Right hindlimb (tissue), 1 donor: ENCODE results near the gene NVL.
"Not testable (repeated sequence)": the region's sequence is repeated elsewhere in the genome, so short reads cannot be mapped to it uniquely, and the experiment has no call there.

ENCODE experiments used
- DNase-seq: peaks from one replicate; pipeline ENCODE4 v3.0.0-alpha.2; 2018

Gene NVL

DNA sequence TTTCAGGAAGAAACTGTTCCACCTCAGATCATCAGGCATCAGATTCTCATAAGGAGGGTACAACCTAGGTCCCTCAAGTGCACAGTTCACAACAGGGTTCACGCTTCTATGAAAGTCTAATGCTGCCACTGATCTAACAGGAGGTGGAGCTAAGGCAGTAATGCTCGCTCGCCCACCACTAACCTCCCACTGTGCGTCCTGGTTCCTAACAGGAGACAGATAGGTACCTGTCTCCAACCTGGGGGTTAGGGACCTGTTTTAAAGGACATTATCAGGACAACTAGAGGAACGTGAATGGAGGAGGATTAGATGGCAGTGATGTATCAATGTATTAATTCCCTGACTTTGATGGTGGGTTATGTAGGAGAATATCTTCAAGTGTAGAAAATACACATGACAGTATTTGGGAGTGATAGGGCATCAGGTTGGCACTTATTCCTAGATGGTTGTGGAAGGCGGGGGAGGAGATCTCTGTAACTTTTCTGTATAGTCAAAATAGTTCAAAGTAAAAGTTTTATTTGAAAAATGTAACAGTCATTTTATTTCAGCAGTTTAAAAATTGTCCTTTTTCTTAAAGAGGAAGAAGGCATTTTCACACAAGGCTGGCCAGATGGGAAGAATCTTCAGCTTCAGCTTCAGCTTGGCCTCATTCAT, 103.0 kb downstream of the NVL start:
- DNase-seq, result no peak

DNA sequence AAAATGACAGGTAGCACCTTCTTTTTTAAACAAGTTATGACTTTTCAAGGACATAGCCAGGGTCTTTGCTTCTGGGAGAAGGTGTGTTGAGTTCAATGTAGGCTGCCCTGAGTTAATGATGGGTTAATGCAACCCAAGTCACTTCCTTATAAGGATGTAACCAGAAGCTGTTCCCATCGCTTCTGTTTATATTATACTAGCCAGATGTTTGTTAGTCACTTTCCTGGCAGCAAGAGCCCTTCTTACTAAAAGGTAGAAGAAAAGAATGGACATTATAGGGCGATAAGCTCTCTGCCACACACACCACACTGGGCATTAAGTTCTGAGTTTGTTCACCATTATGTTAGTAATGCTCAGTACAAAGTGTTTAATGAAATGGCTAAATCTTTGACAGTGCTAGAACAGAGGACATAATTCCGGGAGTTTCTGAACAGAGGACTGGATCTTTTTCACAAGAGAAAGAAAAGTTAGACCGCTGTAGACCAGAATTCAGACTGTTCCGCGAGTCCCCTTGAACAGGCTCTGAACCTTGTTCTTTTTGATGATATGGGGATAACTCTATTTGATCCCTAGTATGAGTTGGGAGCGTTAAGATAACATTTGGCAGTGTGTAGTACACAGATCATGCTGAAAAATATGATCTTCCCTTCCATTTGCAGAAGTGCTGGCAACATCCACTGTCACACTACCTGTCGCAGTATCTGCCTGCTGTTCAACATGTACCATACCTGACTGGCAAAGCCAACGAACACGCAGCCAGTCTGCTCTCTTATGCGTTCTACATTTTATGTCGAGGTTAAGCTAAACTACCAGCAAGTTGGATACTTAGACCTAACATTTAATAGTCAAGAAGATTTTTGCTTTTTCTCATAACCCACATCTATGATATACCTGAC, 105.9 kb downstream of the NVL start:
- DNase-seq, result no peak

GRCh38 chr1:224219612-224220059, 110.3 kb downstream of the NVL start:
- DNase-seq, result no peak

DNA sequence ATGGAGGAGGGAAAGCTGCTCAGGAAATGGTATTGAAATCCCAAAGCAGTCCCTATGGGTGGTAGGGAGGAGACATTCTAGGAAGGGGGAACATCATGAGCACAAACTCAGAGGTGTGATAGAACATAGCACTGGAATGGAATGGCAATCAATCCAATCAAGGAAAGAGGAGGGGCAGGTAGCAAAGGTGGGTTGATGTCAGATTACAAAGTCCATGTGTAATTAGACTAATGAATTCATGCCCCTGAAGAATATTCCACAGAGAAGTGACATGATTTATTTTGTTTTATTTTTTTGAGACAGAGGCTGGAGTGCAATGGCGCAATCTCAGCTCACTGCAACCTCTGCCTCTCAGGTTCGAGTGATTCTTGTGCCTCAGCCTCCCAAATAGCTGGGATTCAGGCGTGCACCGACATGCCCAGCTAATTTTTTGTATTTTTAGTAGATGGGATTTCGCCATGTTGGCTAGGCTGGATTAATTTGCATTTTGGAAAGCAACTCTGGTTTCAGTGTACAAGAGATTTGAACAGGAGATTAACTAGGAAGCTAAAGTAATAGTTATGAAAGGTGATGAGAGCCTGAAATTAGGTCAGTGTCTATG, 110.9 kb downstream of the NVL start:
- no peak for DNase-seq

DNA sequence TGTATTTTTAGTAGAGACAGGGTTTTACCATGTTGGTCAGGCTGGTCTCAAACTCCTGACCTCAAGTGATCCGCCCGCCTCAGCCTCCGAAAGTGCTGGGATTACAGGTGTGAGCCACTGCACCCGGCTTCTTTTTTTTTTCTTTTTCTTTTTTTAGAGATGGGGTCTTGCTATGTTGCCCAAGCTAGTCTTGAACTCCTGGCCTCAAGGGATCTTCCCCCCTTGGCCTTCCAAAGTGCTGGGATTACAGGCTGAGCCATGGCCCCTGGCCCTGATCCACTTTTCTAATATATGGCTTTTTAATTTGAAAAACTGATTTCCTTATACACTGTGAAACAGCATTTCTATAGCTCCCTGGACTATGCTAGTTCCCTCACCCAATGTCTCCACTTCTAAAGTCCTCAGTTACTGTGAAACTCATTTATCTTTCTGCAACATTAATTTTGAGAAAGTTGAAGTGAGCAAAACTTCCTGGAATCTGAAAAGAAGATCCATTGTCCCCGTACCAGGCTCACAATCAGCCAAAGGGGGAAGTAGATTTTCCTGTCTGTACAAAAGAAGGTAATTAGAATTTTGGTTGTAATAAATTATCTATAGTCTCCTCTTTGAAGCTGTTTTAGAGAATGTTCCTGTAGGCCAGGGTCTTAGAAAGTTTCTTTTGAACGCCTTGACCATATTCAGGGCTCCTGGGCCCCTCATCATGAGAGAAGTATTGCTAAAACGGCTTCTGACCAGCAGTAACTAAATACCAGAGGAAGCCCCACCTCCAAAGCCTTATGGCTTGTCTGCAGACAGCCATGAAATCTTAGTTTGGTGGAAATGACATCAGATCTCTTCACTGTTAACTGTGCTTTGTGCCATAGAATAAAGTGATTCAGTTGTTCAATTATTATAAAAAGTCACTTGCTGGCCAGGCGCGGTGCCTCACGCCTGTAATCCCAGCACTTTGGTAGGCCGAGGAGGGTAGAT, 112.0 kb downstream of the NVL start:
- DNase-seq, result no peak

GRCh38 chr1:224216382-224216781, 113.6 kb downstream of the NVL start:
- DNase-seq, result no peak

DNA sequence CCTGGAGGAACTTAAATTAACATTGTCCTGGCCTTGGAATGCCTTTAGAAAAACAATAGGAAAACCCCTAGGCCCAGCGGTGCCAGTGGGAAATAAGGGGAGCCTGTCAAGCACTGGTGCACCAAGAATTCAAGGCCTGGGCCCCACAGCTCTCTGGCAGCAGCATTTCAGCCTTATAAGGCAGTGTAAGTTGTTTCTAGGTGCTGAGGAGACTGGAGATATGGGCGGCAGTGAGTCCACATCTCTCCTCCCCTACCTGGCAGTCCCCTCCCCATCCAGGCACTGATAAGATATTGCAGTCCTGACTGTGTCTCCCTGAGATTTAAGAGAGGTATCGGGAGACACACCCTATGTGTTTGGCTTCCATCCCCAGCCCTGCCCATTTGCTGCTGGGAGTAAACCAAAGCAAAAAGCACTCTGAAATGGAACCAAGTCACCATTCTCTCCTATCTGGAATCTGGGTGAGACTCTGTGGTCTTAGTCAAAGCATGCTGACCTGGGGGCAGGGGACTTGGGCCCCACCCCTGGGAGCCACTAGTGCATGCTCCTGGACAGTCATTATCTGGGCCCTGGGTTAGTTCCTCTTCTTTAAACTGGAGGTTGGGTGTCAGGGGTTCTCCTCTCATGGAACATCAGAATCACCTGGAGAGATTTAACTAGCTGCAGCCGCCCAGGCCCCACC, 116.4 kb downstream of the NVL start:
- DNase-seq, result no peak

- peak; percentile 47 for DNase-seq
These were observed 117.3 kb downstream of the NVL start for GRCh38 chr1:224212618-224213061.

DNA sequence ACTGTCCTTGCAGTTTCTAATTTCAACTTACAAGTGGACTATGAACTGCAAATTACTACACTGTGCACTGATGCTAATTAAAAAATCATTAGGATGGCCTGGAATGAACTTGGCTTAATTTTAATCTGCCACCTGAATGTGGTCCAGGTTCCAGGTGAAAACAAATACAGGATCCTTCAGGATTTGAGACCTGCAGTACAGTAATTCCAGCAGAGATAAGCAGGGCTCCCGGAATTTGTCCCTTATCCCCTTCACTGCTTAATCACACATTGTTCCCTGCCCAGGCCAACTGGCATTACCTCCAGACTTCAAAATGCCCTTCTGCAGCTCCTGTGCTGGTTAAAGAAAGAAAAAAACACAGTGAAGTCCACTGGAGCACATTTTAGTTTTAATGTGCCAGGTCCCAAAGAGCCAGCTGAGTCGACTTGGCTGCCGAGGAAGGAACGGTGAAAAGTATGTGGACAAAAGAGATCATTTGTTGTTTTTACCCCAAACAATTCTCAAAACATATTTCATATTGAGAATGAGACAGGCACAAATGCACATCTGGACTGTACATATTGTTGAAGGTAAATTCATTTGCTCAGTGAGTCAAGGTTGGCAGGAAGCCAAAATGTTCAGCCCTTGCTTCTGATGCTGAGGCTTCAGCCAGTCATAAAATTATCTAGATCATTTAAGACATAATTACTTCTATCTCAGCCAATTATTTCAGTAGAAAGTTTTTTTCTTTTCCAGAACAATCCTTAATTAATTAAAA, 118.6 kb downstream of the NVL start:
- DNase-seq, result peak; percentile 29

GRCh38 chr1:224205931-224206538, 123.9 kb downstream of the NVL start:
- not testable (repeated sequence) for DNase-seq

DNA sequence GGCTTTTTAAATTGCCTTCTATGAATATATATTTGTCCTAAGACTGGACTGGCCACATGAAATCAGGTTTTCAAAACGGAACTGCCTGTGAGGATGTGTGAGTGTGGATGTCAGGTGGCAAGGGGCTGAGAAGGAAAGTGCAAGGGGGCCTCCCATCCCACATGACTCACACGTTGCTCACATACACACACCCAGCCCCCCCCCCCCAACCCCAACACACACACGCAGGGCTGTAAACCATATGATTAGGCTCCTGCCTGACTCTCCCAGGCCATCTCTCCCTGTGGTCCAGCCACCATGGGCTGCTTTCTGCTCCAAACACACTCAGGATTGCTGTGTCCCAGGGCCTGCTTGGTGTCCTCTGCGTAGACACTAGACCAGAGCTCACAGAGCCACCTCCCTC, 124.5 kb downstream of the NVL start:
- peak; percentile 39 for DNase-seq

DNA sequence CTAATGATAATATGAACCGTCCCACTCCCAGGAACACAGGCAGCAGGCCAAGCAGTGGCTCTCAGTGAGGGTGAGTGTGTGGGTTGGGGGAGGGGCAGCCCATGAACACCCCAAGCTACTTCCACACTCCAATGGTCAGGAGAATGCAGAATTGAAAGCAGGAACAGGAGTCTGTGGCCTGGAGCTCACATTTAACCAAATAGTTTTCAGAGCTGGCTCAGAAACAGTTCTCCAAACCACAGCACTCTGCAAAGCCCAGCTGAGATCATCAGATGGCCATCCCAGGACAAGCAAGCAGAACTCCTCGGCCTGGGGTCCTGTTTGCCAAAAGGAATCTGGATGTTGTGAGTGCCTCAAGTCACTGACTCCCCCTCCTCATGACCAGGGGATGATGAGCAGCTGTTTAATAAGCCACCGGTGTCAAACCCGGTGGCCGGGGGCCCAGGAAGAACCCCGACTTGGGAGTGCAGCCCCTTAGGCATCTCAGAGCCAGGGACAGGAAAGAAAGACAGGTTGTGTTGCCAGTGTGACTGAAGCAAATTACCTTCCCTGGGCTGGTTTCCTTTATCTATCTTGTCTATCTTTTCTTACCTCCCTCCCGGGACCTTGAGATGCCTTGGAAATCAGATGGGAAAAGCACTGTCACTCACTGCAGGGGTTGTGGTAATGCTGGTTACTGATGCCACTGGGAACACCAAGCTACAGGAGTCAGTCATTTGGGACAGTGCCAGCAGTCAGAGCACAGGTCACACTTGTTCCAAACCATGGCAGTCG, 126.5 kb downstream of the NVL start:
- peak; percentile 47 for DNase-seq

- DNase-seq, result no peak
These were observed 128.1 kb downstream of the NVL start for GRCh38 chr1:224201853-224202252.

DNA sequence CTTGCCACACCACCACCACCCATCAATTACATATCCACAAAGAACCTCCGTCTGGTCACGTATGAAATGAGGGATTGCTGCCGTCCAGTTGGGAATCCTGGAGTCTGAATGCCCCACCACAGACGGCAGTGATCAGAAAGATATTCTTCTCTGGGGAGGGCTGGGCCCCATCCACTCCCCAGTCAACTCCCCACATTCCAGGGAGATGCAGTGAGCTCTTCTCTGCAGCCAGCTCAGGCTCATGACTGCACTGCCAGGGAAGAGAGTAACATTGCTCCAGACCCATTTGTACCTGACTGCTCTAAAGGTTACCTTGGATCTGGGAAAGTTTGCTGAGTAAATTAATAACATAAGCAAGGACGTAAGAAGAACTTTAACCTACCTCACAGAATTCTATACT, 128.6 kb downstream of the NVL start:
- DNase-seq, result no peak

DNA sequence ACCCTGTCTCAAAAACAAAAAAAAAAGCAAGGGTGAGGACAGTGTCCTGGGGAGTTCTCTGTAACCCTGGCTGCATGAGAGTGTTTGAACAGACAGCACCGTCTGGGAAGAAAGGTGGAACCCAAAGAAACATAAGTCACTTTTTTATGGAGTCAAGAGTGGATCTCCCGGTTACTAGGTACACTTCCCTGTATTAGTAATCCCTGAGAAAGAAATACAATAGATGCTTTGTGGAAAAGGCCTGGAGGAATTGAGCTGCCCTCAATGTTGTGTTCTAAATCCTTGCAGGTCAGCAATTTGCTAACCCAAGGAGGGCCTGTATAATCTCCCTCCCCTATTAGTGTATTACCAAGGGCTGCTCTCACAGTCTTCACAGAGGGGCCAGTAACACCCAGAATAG, 130.3 kb downstream of the NVL start:
- DNase-seq, result no peak

DNA sequence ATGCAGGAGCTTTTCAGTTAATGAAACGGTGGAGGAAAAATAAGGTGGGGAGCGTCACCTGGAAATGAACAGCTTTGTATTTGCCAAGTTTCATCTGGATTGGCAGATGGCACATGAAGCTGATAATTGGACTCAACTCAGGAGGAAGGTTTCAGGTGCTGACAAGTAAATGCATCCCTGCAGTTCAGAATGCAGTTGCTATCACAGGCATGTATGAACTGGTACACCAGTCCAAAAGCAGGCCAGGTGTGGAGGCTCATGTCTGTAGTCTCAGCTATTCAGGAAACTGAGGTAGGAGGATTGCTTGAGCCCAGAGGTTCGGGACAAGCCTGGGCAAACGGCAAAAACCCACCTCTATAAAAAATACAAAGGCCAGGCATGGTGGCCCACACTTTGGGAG, 131.4 kb downstream of the NVL start:
- DNase-seq, result no peak

- DNase-seq, result no peak
These were observed 133.0 kb downstream of the NVL start for GRCh38 chr1:224196813-224197600.

GRCh38 chr1:224193319-224193966, 136.5 kb downstream of the NVL start:
- DNase-seq, result no peak
